Mesothelial cell of epicardium (in vitro differentiated cells): Measurements from ENCODE around the gene RDH14. TPM values are rescaled to one million over a fixed set of nuclear protein-coding genes. Genes with fewer than 3 reads are reported as not detected.

Experiments
- DNase-seq, 2 experiments: peaks; one replicate each; pipeline ENCODE4 v3.0.0; 2021; ENCODE audit warnings: low spot score in 2 of 2; ENCODE audit not compliant: unreplicated experiment in 2 of 2
- H3K27ac Mint-ChIP-seq: 2 replicates; pipeline ENCODE4 v1.8.0; 2021; ENCODE audit warnings: mixed read lengths
- H3K27me3 Mint-ChIP-seq: 2 replicates; pipeline ENCODE4 v1.8.0; 2021; ENCODE audit warnings: low read depth, mixed read lengths
- H3K36me3 Mint-ChIP-seq: 2 replicates; pipeline ENCODE4 v1.8.0; 2021; ENCODE audit warnings: mixed read lengths
- H3K4me1 Mint-ChIP-seq: 2 replicates; pipeline ENCODE4 v1.8.0; 2021; ENCODE audit warnings: mixed read lengths
- H3K4me3 Mint-ChIP-seq: 2 replicates; pipeline ENCODE4 v1.8.0; 2021; ENCODE audit warnings: mild to moderate bottlenecking, moderate library complexity, mixed read lengths
- H3K9me3 Mint-ChIP-seq: 2 replicates; pipeline ENCODE4 v1.8.0; 2021; ENCODE audit warnings: mixed read lengths
- CTCF ChIP-seq: fragments of 200-600 bp; sonication (generic); IDR thresholded peaks from one replicate; pipeline ENCODE4 v1.5.0; 2021; ENCODE audit warnings: antibody characterized with exemption; ENCODE audit not compliant: unreplicated experiment
- total RNA-seq: library from RNA; stranded (reverse); gene quantifications from 3 replicates; pipeline ENCODE4 v1.2.1, GENCODE V29; 2021

Gene RDH14
- total RNA-seq, 1 donor from 2014 or later = 22.3 TPM

GRCh38 chr2:18525236-18525635, 35.2 kb downstream of the RDH14 start:
- TF ChIP-seq CTCF = no peak
- Mint-ChIP-seq H3K9me3 (no peaks in the 10 kb centered on the region), H3K27me3 (peaks cover 15% of the 10 kb centered on the region), H3K36me3 (no peaks in the 10 kb centered on the region), H3K4me3 (no peak overlapping the region), H3K4me1 (peaks cover 13% of the 10 kb centered on the region), H3K27ac (no peak overlapping the region)
- no peak for DNase-seq

DNA sequence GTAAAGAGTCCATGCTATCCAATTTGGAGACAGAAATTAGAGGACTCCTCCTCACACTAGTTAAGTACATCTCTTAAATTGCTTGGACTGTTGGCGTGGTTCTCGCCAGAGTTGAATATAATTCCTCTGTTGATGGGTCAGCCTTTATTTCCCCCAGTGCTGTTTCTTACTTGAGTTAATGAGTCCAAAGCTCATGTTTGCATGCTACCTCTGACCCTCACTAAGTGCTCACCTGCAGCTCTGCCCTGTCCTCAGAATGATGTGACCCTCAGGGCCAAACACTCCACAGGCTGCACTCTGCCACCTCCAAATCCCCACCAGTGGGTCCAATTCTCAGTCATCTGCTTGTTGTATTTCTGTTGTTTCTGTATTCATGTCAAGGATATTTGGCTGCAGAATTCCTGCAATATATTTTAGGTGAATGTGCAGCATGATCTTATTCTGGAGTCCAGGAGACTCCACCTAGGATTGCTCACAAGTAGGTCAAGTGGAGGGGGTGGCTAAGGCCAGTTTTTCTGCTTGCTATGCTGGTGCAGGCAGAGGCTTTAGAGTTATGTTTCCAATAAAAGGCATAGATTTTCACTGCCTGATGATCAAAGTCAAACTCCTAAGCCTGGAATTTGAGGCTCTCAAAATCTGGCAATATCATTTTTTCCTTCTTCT, 37.8 kb downstream of the RDH14 start:
- no peak for TF ChIP-seq CTCF
- no peaks in the 10 kb centered on the region for H3K36me3 Mint-ChIP-seq
- no peak for DNase-seq
- H3K27ac Mint-ChIP-seq = no peak overlapping the region
- H3K9me3 Mint-ChIP-seq = no peaks in the 10 kb centered on the region
- H3K4me3 Mint-ChIP-seq = no peak overlapping the region
- H3K4me1 Mint-ChIP-seq = peaks cover 33% of the 10 kb centered on the region
- H3K27me3 Mint-ChIP-seq = peaks cover 6% of the 10 kb centered on the region

GRCh38 chr2:18520451-18521425, 39.7 kb downstream of the RDH14 start:
- peaks cover 6% of the 10 kb centered on the region for H3K27me3 Mint-ChIP-seq
- H3K9me3 Mint-ChIP-seq = no peaks in the 10 kb centered on the region
- peak; percentile 56 to 88 for DNase-seq
- H3K4me1 Mint-ChIP-seq = peaks cover 41% of the 10 kb centered on the region
- no peaks in the 10 kb centered on the region for H3K36me3 Mint-ChIP-seq
- no peak overlapping the region for H3K4me3 Mint-ChIP-seq
- TF ChIP-seq CTCF = peak; percentile 77
- H3K27ac Mint-ChIP-seq = peak overlapping the region; percentile 71

DNA sequence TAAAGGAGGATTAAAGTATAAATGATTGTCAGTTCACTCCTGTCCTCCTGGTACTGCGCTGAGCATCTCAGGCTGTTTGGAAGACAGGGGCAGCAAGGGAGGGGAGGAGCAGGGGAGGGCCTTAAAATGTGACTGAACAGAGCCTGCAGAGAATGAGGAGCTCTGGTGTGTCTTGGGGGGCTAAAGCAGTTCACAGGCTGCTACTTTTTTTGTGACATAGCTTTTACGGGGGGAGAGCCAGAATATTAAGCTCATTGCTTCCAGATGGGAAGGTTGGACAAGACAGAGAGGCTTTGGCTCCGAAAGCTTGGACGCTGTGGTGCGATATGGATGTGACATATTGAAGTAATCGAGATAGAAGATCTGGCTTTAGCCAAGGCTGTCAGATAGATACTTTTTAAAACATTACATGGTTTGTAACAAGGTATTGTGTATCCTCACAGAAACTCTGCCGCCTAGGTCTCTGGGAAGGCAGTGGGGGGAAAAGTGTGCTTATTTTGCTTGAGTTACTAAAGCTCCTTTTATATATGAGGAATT, 40.5 kb downstream of the RDH14 start:
- Mint-ChIP-seq H3K36me3 (no peaks in the 10 kb centered on the region), H3K4me3 (no peak overlapping the region), H3K27ac (peak overlapping the region; percentile 71), H3K4me1 (peaks cover 48% of the 10 kb centered on the region), H3K9me3 (no peaks in the 10 kb centered on the region), H3K27me3 (peaks cover 6% of the 10 kb centered on the region)
- no peak for DNase-seq
- TF ChIP-seq CTCF = no peak

DNA sequence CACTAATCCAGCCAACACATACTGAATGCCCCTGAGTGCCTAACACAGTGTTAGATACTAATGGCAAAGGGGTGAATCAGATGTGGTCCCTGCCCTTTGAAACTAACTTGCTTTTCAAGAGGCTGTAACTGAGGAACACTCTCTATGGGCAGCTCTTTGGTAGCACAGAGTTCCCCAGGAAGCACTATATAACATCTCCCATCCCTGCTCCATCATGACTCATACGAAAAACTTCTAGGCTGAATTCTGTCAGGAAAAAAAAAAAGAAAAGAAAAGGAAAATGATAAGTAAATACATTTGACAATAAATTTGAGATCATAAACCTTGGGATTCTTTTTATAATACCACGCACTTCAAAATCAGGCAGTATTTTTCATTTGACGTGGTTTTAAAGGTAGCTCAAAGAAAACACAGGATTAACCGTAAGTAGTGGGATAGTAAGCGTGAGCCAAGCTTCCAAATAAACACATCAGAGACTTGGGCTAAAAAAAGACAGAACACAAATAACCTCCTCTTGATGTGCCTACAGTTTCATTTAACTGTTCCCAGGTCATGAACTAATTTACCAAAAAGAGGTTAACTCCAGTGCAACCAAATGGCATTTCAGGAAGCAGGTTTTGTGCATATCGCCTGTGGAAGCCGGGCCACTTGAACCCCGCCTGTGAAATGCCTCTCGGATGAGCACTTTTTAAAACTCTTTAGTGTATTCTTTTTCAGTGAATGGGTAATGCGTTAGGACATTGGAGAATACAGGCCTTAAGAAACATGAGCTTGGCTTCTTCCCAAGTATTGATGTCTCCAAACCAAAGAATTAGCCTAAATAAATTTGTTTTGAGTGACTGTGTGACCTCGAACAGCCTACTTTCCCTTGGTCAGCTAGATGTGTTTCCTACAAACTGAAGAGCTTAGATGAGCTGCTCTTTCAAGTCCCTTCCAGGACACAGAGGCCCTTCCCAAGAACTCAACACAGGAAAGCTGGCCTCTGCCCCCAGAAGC, 42.0 kb downstream of the RDH14 start:
- Mint-ChIP-seq H3K4me3 (no peak overlapping the region), H3K27me3 (peaks cover 6% of the 10 kb centered on the region), H3K36me3 (no peaks in the 10 kb centered on the region), H3K27ac (peak overlapping the region; percentile 74), H3K9me3 (no peaks in the 10 kb centered on the region), H3K4me1 (peaks cover 58% of the 10 kb centered on the region)
- TF ChIP-seq CTCF = no peak
- no peak for DNase-seq
